ENCODE results near the gene PLXDC2. TPM values are rescaled to one million over a fixed set of nuclear protein-coding genes. Genes with fewer than 3 reads are reported as not detected.

Gene PLXDC2
- total and polyA plus RNA-seq, 2 experiments from 2014 or later: 10.3 to 22.6 TPM

- Histone ChIP-seq H3K4me1 (ENCODE audit: low read depth) (peaks cover 7% of the 10 kb centered on the region), H3K36me3 (no peaks in the 10 kb centered on the region), H3K9me3 (ENCODE audit: low read depth) (no peaks in the 10 kb centered on the region), H3K4me3 (no peak overlapping the region), H3K27me3 (no peaks in the 10 kb centered on the region), H3K27ac (no peak overlapping the region)
- DNase-seq (ENCODE audit: low read depth in 1 of 2, low spot score in 1 of 2): no peak
- TF ChIP-seq, protein P1, sequence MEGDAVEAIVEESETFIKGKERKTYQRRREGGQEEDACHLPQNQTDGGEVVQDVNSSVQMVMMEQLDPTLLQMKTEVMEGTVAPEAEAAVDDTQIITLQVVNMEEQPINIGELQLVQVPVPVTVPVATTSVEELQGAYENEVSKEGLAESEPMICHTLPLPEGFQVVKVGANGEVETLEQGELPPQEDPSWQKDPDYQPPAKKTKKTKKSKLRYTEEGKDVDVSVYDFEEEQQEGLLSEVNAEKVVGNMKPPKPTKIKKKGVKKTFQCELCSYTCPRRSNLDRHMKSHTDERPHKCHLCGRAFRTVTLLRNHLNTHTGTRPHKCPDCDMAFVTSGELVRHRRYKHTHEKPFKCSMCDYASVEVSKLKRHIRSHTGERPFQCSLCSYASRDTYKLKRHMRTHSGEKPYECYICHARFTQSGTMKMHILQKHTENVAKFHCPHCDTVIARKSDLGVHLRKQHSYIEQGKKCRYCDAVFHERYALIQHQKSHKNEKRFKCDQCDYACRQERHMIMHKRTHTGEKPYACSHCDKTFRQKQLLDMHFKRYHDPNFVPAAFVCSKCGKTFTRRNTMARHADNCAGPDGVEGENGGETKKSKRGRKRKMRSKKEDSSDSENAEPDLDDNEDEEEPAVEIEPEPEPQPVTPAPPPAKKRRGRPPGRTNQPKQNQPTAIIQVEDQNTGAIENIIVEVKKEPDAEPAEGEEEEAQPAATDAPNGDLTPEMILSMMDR (IDR thresholded peaks at IDR 0.05; ENCODE audit: low read depth, low read length): no peak
Observed at GRCh38 chr10:19874190-19874589, 58.0 kb downstream of the PLXDC2 start.

DNA sequence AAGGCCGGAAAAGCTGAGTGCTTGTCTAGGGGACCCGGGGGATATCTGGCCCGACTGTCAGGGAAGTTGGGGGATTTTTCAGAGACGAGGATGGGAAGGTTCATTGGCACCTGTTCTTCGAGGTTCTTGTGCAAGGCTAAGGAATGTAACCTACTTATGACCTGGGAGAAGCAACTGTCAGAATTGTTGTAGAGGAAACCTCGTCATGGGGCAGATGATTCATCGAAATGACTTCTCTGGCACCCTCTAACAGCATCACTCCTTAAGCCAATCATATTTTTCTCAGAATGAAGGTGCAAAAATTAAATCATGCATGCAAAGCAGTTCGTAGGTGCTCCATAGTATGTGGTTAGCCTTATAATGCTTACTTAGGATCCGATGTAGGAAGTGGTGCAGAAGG is 58.6 kb downstream of the PLXDC2 start:
- peaks cover 7% of the 10 kb centered on the region for H3K4me1 ChIP-seq (ENCODE audit: low read depth)
- DNase-seq (ENCODE audit: low read depth in 1 of 2, low spot score in 1 of 2): peak in 1 of 2 donors; percentile 12
- H3K36me3 ChIP-seq: no peaks in the 10 kb centered on the region
- TF ChIP-seq, protein P1 (IDR thresholded peaks at IDR 0.05; ENCODE audit: low read depth, low read length): no peak
- no peaks in the 10 kb centered on the region for H3K9me3 ChIP-seq (ENCODE audit: low read depth)
- no peak overlapping the region for H3K4me3 ChIP-seq
- H3K27me3 ChIP-seq: no peaks in the 10 kb centered on the region
- H3K27ac ChIP-seq: no peak overlapping the region

GRCh38 chr10:19876570-19876969 is 60.3 kb downstream of the PLXDC2 start:
- H3K27me3 ChIP-seq: no peaks in the 10 kb centered on the region
- H3K36me3 ChIP-seq: no peaks in the 10 kb centered on the region
- no peak overlapping the region for H3K4me3 ChIP-seq
- no peaks in the 10 kb centered on the region for H3K9me3 ChIP-seq (ENCODE audit: low read depth)
- H3K4me1 ChIP-seq (ENCODE audit: low read depth): peaks cover 7% of the 10 kb centered on the region
- TF ChIP-seq, protein P1 (IDR thresholded peaks at IDR 0.05; ENCODE audit: low read depth, low read length): no peak
- H3K27ac ChIP-seq: no peak overlapping the region
- no peak for DNase-seq (ENCODE audit: low read depth in 1 of 2, low spot score in 1 of 2)

GRCh38 chr10:19877466-19878255 is 61.4 kb downstream of the PLXDC2 start:
- Histone ChIP-seq H3K36me3 (no peaks in the 10 kb centered on the region), H3K27ac (no peak overlapping the region), H3K4me1 (ENCODE audit: low read depth) (peaks cover under 1% of the 10 kb centered on the region), H3K27me3 (no peaks in the 10 kb centered on the region), H3K9me3 (ENCODE audit: low read depth) (no peaks in the 10 kb centered on the region), H3K4me3 (no peak overlapping the region)
- TF ChIP-seq, protein P1 (IDR thresholded peaks at IDR 0.05; ENCODE audit: low read depth, low read length): no peak
- DNase-seq (ENCODE audit: low read depth in 1 of 2, low spot score in 1 of 2): no peak

DNA sequence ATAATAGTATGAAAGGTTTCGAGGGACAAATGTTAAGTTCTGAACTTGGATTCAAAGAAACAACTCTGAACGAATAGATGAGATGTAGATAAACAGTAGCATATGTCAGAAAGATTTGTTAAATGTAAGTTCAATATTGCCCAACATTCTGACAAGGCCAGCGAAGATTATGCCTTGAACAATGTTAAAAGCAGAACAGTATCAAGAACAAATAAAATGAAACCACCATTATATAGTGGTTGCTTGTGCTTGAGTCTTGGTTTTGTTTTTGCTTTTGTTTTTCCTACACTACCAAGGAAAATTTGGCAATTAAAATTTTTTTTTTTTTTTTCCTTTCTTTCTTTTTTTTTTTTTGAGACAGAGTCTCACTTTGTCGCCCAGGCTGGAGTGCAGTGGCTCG is 66.4 kb downstream of the PLXDC2 start:
- no peak for DNase-seq (ENCODE audit: low read depth in 1 of 2, low spot score in 1 of 2)
- no peaks in the 10 kb centered on the region for H3K36me3 ChIP-seq
- no peak overlapping the region for H3K27ac ChIP-seq
- H3K27me3 ChIP-seq: no peaks in the 10 kb centered on the region
- H3K4me1 ChIP-seq (ENCODE audit: low read depth): no peaks in the 10 kb centered on the region
- H3K9me3 ChIP-seq (ENCODE audit: low read depth): no peaks in the 10 kb centered on the region
- TF ChIP-seq, protein P1 (IDR thresholded peaks at IDR 0.05; ENCODE audit: low read depth, low read length): no peak
- no peak overlapping the region for H3K4me3 ChIP-seq
